NB4 (cell line): ENCODE results near the gene DNM1L.

Source experiments
- TF ChIP-seq, protein P1 (sequence below): IDR thresholded peaks from one replicate; pipeline ENCODE4 v1.5.1; 2012; ENCODE audit warnings: low read depth, low read length
- TF ChIP-seq, protein P2 (sequence below): IDR thresholded peaks from 2 replicates; pipeline ENCODE4 v1.6.1; 2011; ENCODE audit warnings: low read depth, low read length

DNA sequence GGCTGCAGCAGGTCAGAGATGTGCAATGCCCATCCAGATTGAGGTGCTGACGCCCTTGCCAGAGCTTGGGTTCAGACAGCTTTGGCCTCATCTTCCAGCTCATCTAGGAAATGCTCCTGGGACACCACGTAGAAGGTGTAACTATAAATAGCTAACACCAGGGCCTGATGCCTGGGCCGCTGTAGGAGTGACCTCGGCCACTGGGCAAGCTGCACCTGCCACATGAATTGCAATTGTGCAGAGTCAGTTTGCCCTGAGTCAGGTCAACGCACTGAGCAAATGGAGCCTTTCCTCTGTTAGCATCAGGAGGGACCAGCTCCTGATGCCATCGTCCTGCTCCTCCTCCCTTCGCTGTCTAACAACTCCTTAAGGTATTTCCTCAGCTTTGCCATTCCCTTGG is 17.4 kb upstream of the DNM1L start:
- TF ChIP-seq, protein P1, sequence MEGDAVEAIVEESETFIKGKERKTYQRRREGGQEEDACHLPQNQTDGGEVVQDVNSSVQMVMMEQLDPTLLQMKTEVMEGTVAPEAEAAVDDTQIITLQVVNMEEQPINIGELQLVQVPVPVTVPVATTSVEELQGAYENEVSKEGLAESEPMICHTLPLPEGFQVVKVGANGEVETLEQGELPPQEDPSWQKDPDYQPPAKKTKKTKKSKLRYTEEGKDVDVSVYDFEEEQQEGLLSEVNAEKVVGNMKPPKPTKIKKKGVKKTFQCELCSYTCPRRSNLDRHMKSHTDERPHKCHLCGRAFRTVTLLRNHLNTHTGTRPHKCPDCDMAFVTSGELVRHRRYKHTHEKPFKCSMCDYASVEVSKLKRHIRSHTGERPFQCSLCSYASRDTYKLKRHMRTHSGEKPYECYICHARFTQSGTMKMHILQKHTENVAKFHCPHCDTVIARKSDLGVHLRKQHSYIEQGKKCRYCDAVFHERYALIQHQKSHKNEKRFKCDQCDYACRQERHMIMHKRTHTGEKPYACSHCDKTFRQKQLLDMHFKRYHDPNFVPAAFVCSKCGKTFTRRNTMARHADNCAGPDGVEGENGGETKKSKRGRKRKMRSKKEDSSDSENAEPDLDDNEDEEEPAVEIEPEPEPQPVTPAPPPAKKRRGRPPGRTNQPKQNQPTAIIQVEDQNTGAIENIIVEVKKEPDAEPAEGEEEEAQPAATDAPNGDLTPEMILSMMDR, result no peak
- TF ChIP-seq, protein P2, sequence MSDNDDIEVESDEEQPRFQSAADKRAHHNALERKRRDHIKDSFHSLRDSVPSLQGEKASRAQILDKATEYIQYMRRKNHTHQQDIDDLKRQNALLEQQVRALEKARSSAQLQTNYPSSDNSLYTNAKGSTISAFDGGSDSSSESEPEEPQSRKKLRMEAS, result no peak
